Ascending aorta (tissue), 2 donors: ENCODE results near the gene ZNF341. TPM values are rescaled to one million over a fixed set of nuclear protein-coding genes. Genes with fewer than 3 reads are reported as not detected.

ENCODE experiments used
- DNase-seq, 2 donors: peaks; one replicate each; pipeline ENCODE4 v3.0.0-alpha.2; 2019; ENCODE audit warnings: low spot score in 2 of 2
- H3K27ac ChIP-seq, 2 donors: fragments of 200-600 bp; sonication (generic); one replicate each; pipeline ENCODE4 v1.5.1; 2016 to 2017; ENCODE audit warnings: mild to moderate bottlenecking in 1 of 2
- H3K27me3 ChIP-seq: fragments of 200-600 bp; sonication (generic); one replicate; pipeline ENCODE4 v1.5.1; 2017
- H3K36me3 ChIP-seq, 2 donors: fragments of 200-600 bp; sonication (generic); one replicate each; pipeline ENCODE4 v1.5.1; 2016
- H3K4me1 ChIP-seq, 2 donors: fragments of 200-600 bp; sonication (generic); one replicate each; pipeline ENCODE4 v1.5.1; 2016 to 2017; ENCODE audit warnings: mild to moderate bottlenecking in 1 of 2
- H3K4me3 ChIP-seq, 2 donors: fragments of 200-600 bp; sonication (generic); one replicate each; pipeline ENCODE4 v1.5.1; 2016 to 2017; ENCODE audit warnings: mild to moderate bottlenecking in 1 of 2
- H3K9me3 ChIP-seq, 2 donors: fragments of 200-600 bp; sonication (generic); one replicate each; pipeline ENCODE4 v1.5.1; 2016
- CTCF ChIP-seq, 3 experiments: fragments of 200-600 bp in 2 of 3; fragments of 450-650 bp in 1 of 3; sonication (generic) in 2 of 3; IDR thresholded peaks; one replicate each; pipeline ENCODE4 v1.5.1; 2016 to 2019; ENCODE audit warnings: antibody characterized with exemption in 3 of 3, mild to moderate bottlenecking in 1 of 3, moderate library complexity in 1 of 3
- intact Hi-C: fragments of 100-400 bp; cut with DNase I; formaldehyde crosslinking; loops from one replicate; pipeline ENCODE4 v1.15.1; 2023
- total RNA-seq: library from RNA; depleted of rRNA; stranded (reverse); fragments of >200 nt; gene quantifications from one replicate; pipeline ENCODE4 v1.1.0, GENCODE V29; 2016

Gene ZNF341
- total RNA-seq, 1 donor from 2014 or later = 4.5 TPM

GRCh38 chr20:33836277-33836676, 104.5 kb downstream of the ZNF341 start:
- H3K4me1 ChIP-seq = peaks cover 0 to 34% of the 10 kb centered on the region in 2 donors
- no peak for DNase-seq
- no peak overlapping the region for H3K27ac ChIP-seq
- no peaks in the 10 kb centered on the region for H3K27me3 ChIP-seq
- H3K4me3 ChIP-seq = no peak overlapping the region
- TF ChIP-seq CTCF (IDR thresholded peaks at IDR 0.05) = no peak
- H3K36me3 ChIP-seq = peaks cover 0 to 5% of the 10 kb centered on the region in 2 donors
- intact Hi-C loops = no loop called here
- H3K9me3 ChIP-seq = no peaks in the 10 kb centered on the region

GRCh38 chr20:33837096-33837830, 105.5 kb downstream of the ZNF341 start:
- no peak for TF ChIP-seq CTCF (IDR thresholded peaks at IDR 0.05)
- DNase-seq = no peak
- H3K27me3 ChIP-seq = no peaks in the 10 kb centered on the region
- peaks cover 0 to 35% of the 10 kb centered on the region in 2 donors for H3K4me1 ChIP-seq
- no peak overlapping the region for H3K27ac ChIP-seq
- intact Hi-C loops = no loop called here
- H3K9me3 ChIP-seq = no peaks in the 10 kb centered on the region
- peaks cover 0 to 5% of the 10 kb centered on the region in 2 donors for H3K36me3 ChIP-seq
- H3K4me3 ChIP-seq = no peak overlapping the region

GRCh38 chr20:33838035-33838864, 106.5 kb downstream of the ZNF341 start:
- H3K27ac ChIP-seq = no peak overlapping the region
- no peak overlapping the region for H3K4me3 ChIP-seq
- intact Hi-C loops = no loop called here
- H3K36me3 ChIP-seq = peaks cover 0 to 5% of the 10 kb centered on the region in 2 donors
- TF ChIP-seq CTCF (IDR thresholded peaks at IDR 0.05) = no peak
- peaks cover 0 to 41% of the 10 kb centered on the region in 2 donors for H3K4me1 ChIP-seq
- no peak for DNase-seq
- no peaks in the 10 kb centered on the region for H3K27me3 ChIP-seq
- H3K9me3 ChIP-seq = no peaks in the 10 kb centered on the region

- TF ChIP-seq CTCF (IDR thresholded peaks at IDR 0.05) = no peak
- H3K27me3 ChIP-seq = no peaks in the 10 kb centered on the region
- no peak overlapping the region for H3K27ac ChIP-seq
- H3K4me1 ChIP-seq = peaks cover 0 to 46% of the 10 kb centered on the region in 2 donors
- no peak overlapping the region for H3K4me3 ChIP-seq
- H3K36me3 ChIP-seq = peaks cover 0 to 5% of the 10 kb centered on the region in 2 donors
- H3K9me3 ChIP-seq = no peaks in the 10 kb centered on the region
- intact Hi-C loops = no loop called here
- DNase-seq = no peak
These were observed 107.8 kb downstream of the ZNF341 start for GRCh38 chr20:33839591-33839990.

- Histone ChIP-seq H3K36me3 (peaks cover 0 to under 1% of the 10 kb centered on the region in 2 donors), H3K4me3 (no peak overlapping the region), H3K9me3 (no peaks in the 10 kb centered on the region), H3K27me3 (no peaks in the 10 kb centered on the region), H3K27ac (no peak overlapping the region), H3K4me1 (peaks cover 0 to 46% of the 10 kb centered on the region in 2 donors)
- no peak for DNase-seq
- no peak for TF ChIP-seq CTCF (IDR thresholded peaks at IDR 0.05)
- intact Hi-C loops = no loop called here
These were observed 108.4 kb downstream of the ZNF341 start for GRCh38 chr20:33840160-33840559.
